ENCODE data around the gene KLF17.
"Not testable (repeated sequence)": the region's sequence is repeated elsewhere in the genome, so short reads cannot be mapped to it uniquely, and the experiment has no call there.

Gene KLF17

GRCh38 chr1:44108971-44109370 is 9.7 kb upstream of the KLF17 start:
- DNase-seq (ENCODE audit: low spot score), result no peak

- no peak for DNase-seq (ENCODE audit: low spot score)
Observed at GRCh38 chr1:44110916-44111315, 7.7 kb upstream of the KLF17 start.

GRCh38 chr1:44111861-44112260 is 6.8 kb upstream of the KLF17 start:
- no peak for DNase-seq (ENCODE audit: low spot score)

GRCh38 chr1:44112486-44112885 is 6.1 kb upstream of the KLF17 start:
- DNase-seq (ENCODE audit: low spot score), result no peak

- no peak for DNase-seq (ENCODE audit: low spot score)
Observed at GRCh38 chr1:44113095-44113609, 5.5 kb upstream of the KLF17 start.

- no peak for DNase-seq (ENCODE audit: low spot score)
Observed at GRCh38 chr1:44114098-44114497, 4.5 kb upstream of the KLF17 start.

GRCh38 chr1:44117272-44117671 is 1.3 kb upstream of the KLF17 start:
- DNase-seq (ENCODE audit: low spot score), result not testable (repeated sequence)

- DNase-seq (ENCODE audit: low spot score), result no peak
Observed at GRCh38 chr1:44119525-44119924, 904 bp downstream of the KLF17 start.

GRCh38 chr1:44120398-44120949 is 1.9 kb downstream of the KLF17 start:
- DNase-seq (ENCODE audit: low spot score), result no peak

GRCh38 chr1:44129616-44130500 is 11.2 kb downstream of the KLF17 start:
- no peak for DNase-seq (ENCODE audit: low spot score)

- DNase-seq (ENCODE audit: low spot score), result no peak
Observed at GRCh38 chr1:44131411-44131810, 12.8 kb downstream of the KLF17 start.

- DNase-seq (ENCODE audit: low spot score), result no peak
Observed at GRCh38 chr1:44134071-44134920, 15.7 kb downstream of the KLF17 start.

GRCh38 chr1:44135886-44136285 is 17.3 kb downstream of the KLF17 start:
- no peak for DNase-seq (ENCODE audit: low spot score)

- no peak for DNase-seq (ENCODE audit: low spot score)
Observed at GRCh38 chr1:44138239-44138638, 19.6 kb downstream of the KLF17 start.

GRCh38 chr1:44139565-44139964 is 20.9 kb downstream of the KLF17 start:
- DNase-seq (ENCODE audit: low spot score), result not testable (repeated sequence)

- DNase-seq (ENCODE audit: low spot score), result no peak
Observed at GRCh38 chr1:44141531-44141930, 22.9 kb downstream of the KLF17 start, which contains the start of gene KLF18. Gene KLF18, minus strand, starts transcription at chr1:44141631. Its CDS starts 0 bp downstream, at chr1:44141631.

GRCh38 chr1:44144962-44145756 is 26.5 kb downstream of the KLF17 start:
- DNase-seq (ENCODE audit: low spot score), result no peak

GRCh38 chr1:44146536-44147361 is 28.1 kb downstream of the KLF17 start:
- no peak for DNase-seq (ENCODE audit: low spot score)

GRCh38 chr1:44147582-44147981 is 29.0 kb downstream of the KLF17 start:
- DNase-seq (ENCODE audit: low spot score), result no peak

- DNase-seq (ENCODE audit: low spot score), result no peak
Observed at GRCh38 chr1:44151332-44151731, 32.7 kb downstream of the KLF17 start.

GRCh38 chr1:44151808-44152207 is 33.2 kb downstream of the KLF17 start:
- DNase-seq (ENCODE audit: low spot score), result no peak

All from HuH-7.5 (cell line).